PC-3 (cell line): ENCODE data around the gene LTBP3. TPM values are rescaled to one million over a fixed set of nuclear protein-coding genes. Genes with fewer than 3 reads are reported as not detected.

Experiments used
- ATAC-seq: fragments of 200-7000 bp; cut with Tn5 transposase; 2 replicates; pipeline ENCODE4 v1.9.1; 2020; ENCODE audit warnings: mild to moderate bottlenecking, moderate library complexity
- BruUV-seq: library from RNA; stranded (reverse); fragments of 400-500 nt; replicated peaks from 2 replicates; lab custom pipeline; 2021; lab: Mats Ljungman, UMichigan
- CTCF ChIA-PET: fragments of 300-600 bp; sonication (Branson Sonifier 250); formaldehyde crosslinking; loops from one replicate; lab custom pipeline; 2022; ENCODE audit warnings: antibody characterized with exemption; lab: Charles Lee
- POLR2A ChIA-PET: fragments of 300-600 bp; sonication (Branson Sonifier 250); formaldehyde crosslinking; loops from one replicate; lab custom pipeline; 2022; ENCODE audit warnings: antibody characterized with exemption; ENCODE audit not compliant: unreplicated experiment; lab: Charles Lee
- DNase-seq: peaks from one replicate; pipeline ENCODE4 v3.0.0-alpha.2; 2015
- H2AFZ ChIP-seq: fragments of 300-600 bp; sonication (generic); 2 replicates; pipeline ENCODE4 v1.6.0; 2016; ENCODE audit warnings: antibody characterized with exemption, low read length
- H3F3A ChIP-seq: fragments of 300-600 bp; sonication (generic); one replicate; pipeline ENCODE4 v1.6.0; 2017; ENCODE audit warnings: antibody characterized with exemption, low read length, control low read depth, mild to moderate bottlenecking; ENCODE audit not compliant: unreplicated experiment
- H3K27ac ChIP-seq: fragments of 300-600 bp; sonication (generic); 2 replicates; pipeline ENCODE4 v1.5.1; 2016; ENCODE audit warnings: mild to moderate bottlenecking, low read length
- H3K27me3 ChIP-seq: fragments of 300-600 bp; sonication (generic); 2 replicates; pipeline ENCODE4 v1.6.1; 2016; ENCODE audit warnings: low read length, mixed read lengths
- H3K36me3 ChIP-seq: fragments of 300-600 bp; sonication (generic); 2 replicates; pipeline ENCODE4 v1.6.1; 2016; ENCODE audit warnings: low read depth, mixed run types, low read length, mixed read lengths
- H3K4me1 ChIP-seq: fragments of 300-600 bp; sonication (generic); 2 replicates; pipeline ENCODE4 v1.5.1; 2016; ENCODE audit warnings: low read length; ENCODE audit not compliant: insufficient read depth
- H3K4me2 ChIP-seq: fragments of 300-600 bp; sonication (generic); 2 replicates; pipeline ENCODE4 v1.6.0; 2016; ENCODE audit warnings: low read length
- H3K4me3 ChIP-seq: fragments of 300-600 bp; sonication (generic); 2 replicates; pipeline ENCODE4 v1.5.1; 2016; ENCODE audit warnings: mild to moderate bottlenecking, low read length, mixed read lengths
- H3K79me2 ChIP-seq: fragments of 300-600 bp; sonication (generic); 2 replicates; pipeline ENCODE4 v1.6.1; 2017; ENCODE audit warnings: low read length, mixed read lengths
- H3K9ac ChIP-seq: fragments of 300-600 bp; sonication (generic); 2 replicates; pipeline ENCODE4 v1.6.0; 2016; ENCODE audit warnings: mild to moderate bottlenecking, low read length
- H3K9me2 ChIP-seq: fragments of 300-600 bp; sonication (generic); replicated peaks from 2 replicates; pipeline ENCODE4 v1.6.1; 2016; ENCODE audit warnings: mixed run types, low read length, mixed read lengths
- H3K9me3 ChIP-seq: fragments of 300-600 bp; sonication (generic); 2 replicates; pipeline ENCODE4 v1.6.1; 2016; ENCODE audit warnings: low read length, mixed read lengths
- H4K20me1 ChIP-seq: fragments of 300-600 bp; sonication (generic); 2 replicates; pipeline ENCODE4 v1.6.1; 2016; ENCODE audit warnings: low read length, mixed read lengths
- CTCF ChIP-seq: fragments of 300-600 bp; sonication (generic); conservative IDR thresholded peaks from 2 replicates; pipeline ENCODE4 v1.5.1; 2017; ENCODE audit warnings: antibody characterized with exemption, low read depth, mild to moderate bottlenecking, low read length
- EZH2 ChIP-seq: fragments of 300-600 bp; sonication (generic); IDR thresholded peaks from one replicate; pipeline ENCODE4 v1.6.1; 2017; ENCODE audit warnings: antibody characterized with exemption, mild to moderate bottlenecking, low read length; ENCODE audit not compliant: unreplicated experiment
- EZH2phosphoT487 ChIP-seq: fragments of 300-600 bp; sonication (generic); IDR thresholded peaks from 2 replicates; pipeline ENCODE4 v1.6.1; 2018; ENCODE audit warnings: mild to moderate bottlenecking, antibody characterized with exemption, low read length, borderline replicate concordance
- intact Hi-C: fragments of 100-400 bp; cut with micrococcal nuclease; formaldehyde crosslinking; loops from 2 replicates; pipeline ENCODE4 v1.9.0; 2023
- total RNA-seq: library from RNA; depleted of rRNA; stranded (reverse); fragments of >200 nt; gene quantifications from 2 replicates; pipeline ENCODE4 v1.2.3, GENCODE V29; 2014

Gene LTBP3
- total RNA-seq, 1 experiment from 2014 or later, result 197 TPM

- H3K4me1 ChIP-seq, result peaks cover 42% of the 10 kb centered on the region
- no peak overlapping the region for H2AFZ ChIP-seq
- ATAC-seq (no peak), DNase-seq (no peak)
- no peak overlapping the region for H3K4me2 ChIP-seq
- no peak overlapping the region for H3K9ac ChIP-seq
- no TSS peak for BruUV-seq
- H3K9me2 ChIP-seq, result no peaks in the 10 kb centered on the region
- intact Hi-C loops, result no loop called here
- no peak overlapping the region for H3K27ac ChIP-seq
- no peaks in the 10 kb centered on the region for H3K27me3 ChIP-seq
- ChIA-PET POLR2A (no interaction called here), CTCF (interaction anchor here (0.6 to 2.0 kb wide), 2 partner anchors 11 to 13 kb away, joined by 5 to 7 read pairs; no protein-coding TSS in a partner anchor)
- TF ChIP-seq EZH2phosphoT487, result no peak
- 0 out of 2 replicates have a peak, but pooled peaks have one; percentile 5 for TF ChIP-seq CTCF
- peaks cover 26% of the 10 kb centered on the region for H3K79me2 ChIP-seq
- H3K9me3 ChIP-seq, result no peaks in the 10 kb centered on the region
- H3F3A ChIP-seq, result no peaks in the 10 kb centered on the region
- no peak overlapping the region for H3K4me3 ChIP-seq
- no peaks in the 10 kb centered on the region for H4K20me1 ChIP-seq
- H3K36me3 ChIP-seq, result peaks cover 11% of the 10 kb centered on the region; the same call in 1 of the 2 replicates
These were observed 5.7 kb downstream of the LTBP3 start for GRCh38 chr11:65552388-65552951.

GRCh38 chr11:65551572-65552387, 6.4 kb downstream of the LTBP3 start:
- H4K20me1 ChIP-seq, result no peaks in the 10 kb centered on the region
- H3K36me3 ChIP-seq, result peaks cover 11% of the 10 kb centered on the region; the same call in 1 of the 2 replicates
- H3K4me1 ChIP-seq, result peaks cover 37% of the 10 kb centered on the region
- intact Hi-C loops, result no loop called here
- no peaks in the 10 kb centered on the region for H3K9me3 ChIP-seq
- no peaks in the 10 kb centered on the region for H3K27me3 ChIP-seq
- ATAC-seq (no peak), DNase-seq (peak; percentile 71)
- peaks cover 19% of the 10 kb centered on the region for H3K79me2 ChIP-seq
- no peaks in the 10 kb centered on the region for H3F3A ChIP-seq
- ChIA-PET CTCF (interaction anchor here (0.6 to 2.0 kb wide), 2 partner anchors 10 to 12 kb away, joined by 5 to 7 read pairs; no protein-coding TSS in a partner anchor), POLR2A (no interaction called here)
- H2AFZ ChIP-seq, result no peak overlapping the region
- peak overlapping the region; percentile 14; the same call in 1 of the 2 replicates for H3K27ac ChIP-seq
- no peaks in the 10 kb centered on the region for H3K9me2 ChIP-seq
- TF ChIP-seq EZH2phosphoT487 (no peak), EZH2 (no peak), CTCF (peak; percentile 72)
- H3K9ac ChIP-seq, result no peak overlapping the region
- H3K4me2 ChIP-seq, result peak overlapping the region; percentile 68
- H3K4me3 ChIP-seq, result peak overlapping the region; percentile 40; the same call in 1 of the 2 replicates
- TSS peak; percentile 16 for BruUV-seq
